SK-N-DZ (cell line): ENCODE measurements around the gene FAM228A.

Experiments used
- DNase-seq: peaks from one replicate; pipeline ENCODE4 v3.0.0-alpha.2; 2015; ENCODE audit warnings: low spot score

The FAM228A gene

GRCh38 chr2:24225499-24226242 is 50.8 kb downstream of the FAM228A start:
- no peak for DNase-seq

GRCh38 chr2:24228470-24228869 is 53.6 kb downstream of the FAM228A start:
- no peak for DNase-seq

GRCh38 chr2:24231461-24231881 is 56.6 kb downstream of the FAM228A start:
- no peak for DNase-seq

GRCh38 chr2:24233321-24233720 is 58.5 kb downstream of the FAM228A start:
- no peak for DNase-seq

- no peak for DNase-seq
Observed at GRCh38 chr2:24237313-24237712, 62.5 kb downstream of the FAM228A start.

- DNase-seq, result no peak
Observed at GRCh38 chr2:24238158-24238557, 63.3 kb downstream of the FAM228A start.

GRCh38 chr2:24239553-24239952 is 64.7 kb downstream of the FAM228A start:
- DNase-seq, result no peak
